Fibroblast of lung (primary cell): ENCODE measurements around the gene PLCL1.

Experiments used
- CTCF ChIP-seq, 2 donors: IDR thresholded peaks in 1 of 2; conservative IDR thresholded peaks in 1 of 2; 1 replicate in 1 of 2; 2 replicates in 1 of 2; pipeline ENCODE4 v1.5.1; 2011 to 2012; ENCODE audit warnings: low read length in 2 of 2, control low read depth in 1 of 2, inconsistent platforms in 1 of 2, low read depth in 1 of 2, mild to moderate bottlenecking in 1 of 2
- EZH2 ChIP-seq: IDR thresholded peaks from 2 replicates; pipeline ENCODE4 v1.5.1; 2012; ENCODE audit warnings: low read length, control low read depth, mild to moderate bottlenecking; ENCODE audit errors: missing control alignments

- no peak for TF ChIP-seq EZH2
- TF ChIP-seq CTCF (conservative IDR thresholded peaks at IDR 0.05 in 1 of 2, IDR thresholded peaks at IDR 0.05 in 1 of 2; ENCODE audit: low read depth in 1 of 2, low read length in 2 of 2), result no peak
Measured at GRCh38 chr2:197810491-197810890, 6.1 kb downstream of the PLCL1 start.
